CD1c-positive myeloid dendritic cell (primary cell): ENCODE results near the gene SOWAHB.

Experiments used
- DNase-seq: peaks from one replicate; pipeline ENCODE4 v3.0.0-alpha.2; 2016; ENCODE audit errors: extremely low spot score

The SOWAHB gene

GRCh38 chr4:76850010-76850441 lies 47.9 kb downstream of the SOWAHB start:
- no peak for DNase-seq
